Neutrophil (primary cell): ENCODE measurements around the gene S100P.
A peak's percentile ranks its signal among the peaks of the same experiment; 100 is the strongest.

Experiments
- H3K27ac ChIP-seq: fragments of 200-600 bp; sonication (generic); 2 replicates; pipeline ENCODE4 v1.5.1; 2016; ENCODE audit warnings: mild to moderate bottlenecking, moderate library complexity
- H3K27me3 ChIP-seq: fragments of 200-600 bp; sonication (generic); 2 replicates; pipeline ENCODE4 v1.6.0; 2016; ENCODE audit warnings: mild to moderate bottlenecking
- H3K36me3 ChIP-seq: fragments of 200-600 bp; sonication (generic); 2 replicates; pipeline ENCODE4 v1.5.1; 2017
- H3K4me1 ChIP-seq, 2 experiments: fragments of 200-600 bp in 1 of 2; sonication (generic) in 1 of 2; 1 replicate in 1 of 2; 2 replicates in 1 of 2; pipeline versions ENCODE4 v1.5.1 to v1.6.1; 2013 to 2016; ENCODE audit warnings: low read depth in 1 of 2, low read length in 1 of 2, mild to moderate bottlenecking in 1 of 2, moderate library complexity in 1 of 2; ENCODE audit not compliant: control insufficient read depth in 1 of 2, insufficient read depth in 1 of 2
- H3K4me3 ChIP-seq, 2 experiments: fragments of 200-600 bp in 1 of 2; sonication (generic) in 1 of 2; 1 replicate in 1 of 2; 2 replicates in 1 of 2; pipeline ENCODE4 v1.5.1; 2013 to 2016; ENCODE audit warnings: low read depth in 1 of 2, low read length in 1 of 2, mild to moderate bottlenecking in 1 of 2, moderate library complexity in 1 of 2
- H3K9me3 ChIP-seq: fragments of 200-600 bp; sonication (generic); 2 replicates; pipeline ENCODE4 v1.5.1; 2016
- CTCF ChIP-seq: fragments of 200-600 bp; sonication (generic); IDR thresholded peaks from 2 replicates; pipeline ENCODE4 v1.5.1; 2016; ENCODE audit warnings: antibody characterized with exemption

The S100P gene

GRCh38 chr4:6655924-6656323 lies 37.8 kb upstream of the S100P start:
- Histone ChIP-seq H3K27me3 (peaks cover 39% of the 10 kb centered on the region), H3K4me3 (no peak overlapping the region), H3K36me3 (no peaks in the 10 kb centered on the region), H3K9me3 (no peaks in the 10 kb centered on the region), H3K27ac (no peak overlapping the region), H3K4me1 (peaks cover 9 to 17% of the 10 kb centered on the region in 2 experiments)
- TF ChIP-seq CTCF, result no peak

GRCh38 chr4:6657242-6658208 lies 36.2 kb upstream of the S100P start:
- no peak overlapping the region for H3K4me3 ChIP-seq
- peaks cover 55% of the 10 kb centered on the region for H3K27me3 ChIP-seq
- peaks cover 9 to 17% of the 10 kb centered on the region in 2 experiments for H3K4me1 ChIP-seq
- no peak overlapping the region for H3K27ac ChIP-seq
- no peaks in the 10 kb centered on the region for H3K36me3 ChIP-seq
- no peak for TF ChIP-seq CTCF
- no peaks in the 10 kb centered on the region for H3K9me3 ChIP-seq

GRCh38 chr4:6658209-6658595 lies 35.5 kb upstream of the S100P start:
- no peak overlapping the region for H3K27ac ChIP-seq
- no peaks in the 10 kb centered on the region for H3K9me3 ChIP-seq
- TF ChIP-seq CTCF, result no peak
- peaks cover 62% of the 10 kb centered on the region for H3K27me3 ChIP-seq
- H3K36me3 ChIP-seq, result no peaks in the 10 kb centered on the region
- H3K4me1 ChIP-seq, result peaks cover 9 to 17% of the 10 kb centered on the region in 2 experiments
- no peak overlapping the region for H3K4me3 ChIP-seq

GRCh38 chr4:6658597-6659075 lies 35.0 kb upstream of the S100P start:
- no peak for TF ChIP-seq CTCF
- Histone ChIP-seq H3K27me3 (peaks cover 66% of the 10 kb centered on the region), H3K36me3 (no peaks in the 10 kb centered on the region), H3K9me3 (no peaks in the 10 kb centered on the region), H3K4me3 (peak overlapping the region in 1 of 2 experiments; percentile 29), H3K27ac (no peak overlapping the region), H3K4me1 (peaks cover 9 to 17% of the 10 kb centered on the region in 2 experiments)

GRCh38 chr4:6659897-6660296 lies 33.8 kb upstream of the S100P start:
- H3K4me1 ChIP-seq, result peaks cover 20 to 23% of the 10 kb centered on the region in 2 experiments
- TF ChIP-seq CTCF, result no peak
- no peak overlapping the region for H3K4me3 ChIP-seq
- H3K27ac ChIP-seq, result no peak overlapping the region
- H3K9me3 ChIP-seq, result no peaks in the 10 kb centered on the region
- no peaks in the 10 kb centered on the region for H3K36me3 ChIP-seq
- peaks cover 79% of the 10 kb centered on the region for H3K27me3 ChIP-seq
